Stimulated activated CD4-positive, alpha-beta T cell treated with anti-CD3 and anti-CD28 coated beads, TNF-alpha, amount 100 ng/mL, for 1 hour (primary cell): Measurements from ENCODE around the gene PHLDB3.
A peak's percentile ranks its signal among the peaks of the same experiment; 100 is the strongest.

Experiments used
- DNase-seq, 3 donors: peaks; one replicate each; pipeline ENCODE4 v3.0.0-alpha.2; 2020; ENCODE audit warnings: low read depth in 3 of 3, low spot score in 1 of 3

The PHLDB3 gene

DNA sequence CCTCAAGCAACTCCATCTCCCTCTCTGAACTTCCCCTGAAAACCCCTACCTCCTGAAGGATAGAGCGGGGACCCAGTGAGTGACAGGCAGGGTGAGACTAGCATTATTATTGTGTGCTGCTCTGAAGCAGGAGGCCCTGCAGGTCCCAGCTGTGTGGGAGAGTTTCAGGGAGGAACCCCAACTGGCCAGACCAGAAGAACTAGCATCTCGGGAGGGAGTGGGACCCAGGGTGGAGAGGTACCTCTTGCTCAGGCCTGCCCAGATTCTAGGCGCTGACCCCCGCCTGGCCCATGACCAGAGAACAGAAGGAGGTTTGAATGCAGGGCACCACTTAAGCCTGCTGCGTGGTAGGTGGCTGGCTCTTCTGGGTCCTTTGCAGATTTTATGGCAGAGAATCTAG is 33.5 kb downstream of the PHLDB3 start:
- DNase-seq = no peak

DNA sequence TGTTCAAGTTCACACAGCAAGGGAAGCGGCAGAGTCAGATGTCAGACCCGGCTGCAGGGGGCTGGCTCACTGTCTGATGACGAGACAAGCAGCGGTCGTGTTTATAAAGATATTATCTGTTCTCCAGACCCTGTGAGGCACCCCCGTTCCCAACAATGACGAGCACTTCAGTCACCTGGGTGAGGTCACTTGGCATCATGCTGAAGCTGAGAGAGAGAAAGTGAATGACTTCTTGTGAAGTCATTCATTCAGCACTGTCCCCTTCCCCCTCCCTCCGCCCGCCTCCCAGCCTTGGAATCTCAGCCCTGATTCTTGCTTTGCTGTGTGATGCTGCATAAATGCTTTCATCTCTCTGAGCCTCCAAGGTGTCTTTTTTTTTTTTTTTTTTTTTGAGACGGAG is 34.3 kb downstream of the PHLDB3 start:
- peak in 1 of 3 donors; percentile 12 for DNase-seq

DNA sequence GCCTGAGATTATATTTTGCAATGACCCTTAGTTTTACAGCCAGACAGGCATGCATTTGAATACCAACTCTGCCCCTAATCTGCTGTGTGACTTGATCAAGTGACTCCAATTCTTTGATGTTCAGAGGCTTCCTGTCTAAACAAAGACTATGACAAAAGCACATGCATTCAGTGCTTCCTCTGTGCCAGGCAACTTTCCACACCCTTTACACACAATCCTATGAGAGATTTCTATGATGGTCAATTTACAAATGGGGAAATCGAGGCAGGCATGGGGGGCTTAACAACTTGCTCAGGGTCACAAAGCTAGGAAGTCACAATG is 35.4 kb downstream of the PHLDB3 start:
- no peak for DNase-seq

DNA sequence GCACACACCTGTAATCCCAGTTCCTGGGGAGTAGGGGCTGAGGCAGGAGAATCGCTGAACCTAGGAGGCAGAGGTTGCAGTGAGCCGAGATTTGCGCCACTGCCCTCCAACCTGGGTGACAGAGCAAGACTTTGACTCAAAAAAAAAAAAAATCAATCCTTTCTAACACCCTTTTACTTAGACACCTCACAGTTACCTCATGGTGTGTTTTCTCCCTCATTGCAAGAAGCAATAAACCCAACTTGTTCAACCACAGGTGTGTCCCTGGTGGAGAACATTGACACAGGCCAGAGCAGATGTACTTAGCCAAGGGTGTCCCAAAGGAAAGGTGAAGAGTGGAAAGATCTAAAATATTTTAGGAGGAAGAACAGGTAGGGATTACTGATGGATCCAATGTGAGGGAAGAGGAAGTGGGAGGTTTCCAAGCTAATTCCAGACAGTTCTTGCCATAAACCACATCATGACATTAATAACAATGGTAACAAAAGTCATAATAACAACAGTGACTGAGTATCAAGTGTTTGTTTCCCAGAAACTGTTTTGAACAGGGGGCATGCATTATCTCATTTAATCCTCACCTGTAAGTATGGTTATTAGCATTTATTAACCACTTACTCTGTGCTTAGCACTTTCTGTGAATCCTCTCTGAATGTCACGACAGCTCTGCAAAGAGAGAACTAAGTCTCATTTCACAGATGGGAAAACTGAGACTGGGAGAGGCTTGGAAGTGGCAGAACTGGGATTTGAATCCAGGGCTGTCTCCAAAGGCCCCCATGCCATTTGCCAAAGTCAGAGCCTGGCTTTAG is 36.0 kb downstream of the PHLDB3 start:
- DNase-seq = no peak

- DNase-seq = no peak
Measured at GRCh38 chr19:43467730-43468129, 36.8 kb downstream of the PHLDB3 start.

GRCh38 chr19:43467276-43467675 is 37.3 kb downstream of the PHLDB3 start:
- no peak for DNase-seq

DNA sequence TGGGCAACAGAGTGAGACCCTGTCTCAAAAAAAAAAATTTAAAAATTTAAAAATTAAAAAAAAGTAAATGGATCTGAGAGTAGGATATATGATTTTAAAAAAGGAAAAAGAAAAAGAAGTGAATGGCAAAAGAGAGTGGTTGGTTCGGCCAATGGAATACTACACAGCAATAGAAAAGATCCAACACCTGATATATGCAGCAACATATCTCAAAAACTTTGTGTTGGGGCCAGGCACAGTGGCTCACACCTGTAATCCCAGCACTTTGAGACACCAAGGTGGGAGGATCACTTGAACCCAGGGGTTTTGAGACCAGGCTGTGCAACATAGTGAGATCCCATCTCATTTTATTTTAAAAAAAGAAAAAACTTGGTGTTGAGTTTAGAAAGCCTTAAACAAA is 37.8 kb downstream of the PHLDB3 start:
- no peak for DNase-seq

DNA sequence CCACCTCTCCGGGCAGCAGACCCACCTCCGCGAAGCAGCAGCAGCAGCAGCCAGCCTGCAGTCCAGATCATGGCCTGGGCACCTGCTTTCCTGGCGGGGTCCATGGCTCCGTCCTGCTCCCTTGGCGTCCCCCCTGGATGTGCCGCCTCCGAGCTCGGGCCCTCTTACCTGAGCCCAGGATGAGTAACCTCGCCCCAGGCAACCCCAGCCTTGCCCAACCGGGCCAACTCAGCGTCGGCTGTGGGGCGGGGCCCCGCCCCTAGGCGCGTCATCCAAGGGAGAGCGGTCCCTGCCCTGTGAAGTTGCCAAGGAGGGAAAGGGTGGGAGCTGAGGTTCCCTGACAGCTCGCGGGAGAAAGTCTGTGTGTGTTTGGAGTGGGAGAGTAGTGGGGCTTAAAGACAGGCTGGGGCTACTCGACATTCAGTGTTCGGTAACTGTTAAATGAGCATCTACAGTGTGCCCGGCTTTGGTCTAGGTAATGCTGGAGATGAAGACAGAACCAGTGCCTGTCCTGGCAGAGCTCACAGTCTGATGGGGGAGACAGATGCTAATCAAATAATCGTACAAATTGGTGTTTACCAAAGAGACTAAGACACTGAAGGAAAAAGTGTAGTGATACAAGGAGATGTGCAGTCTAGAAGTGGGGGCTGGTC is 39.0 kb downstream of the PHLDB3 start, which contains the start of gene LYPD3:
Gene LYPD3, minus strand, starts transcription at position 141 of the 653 bp plus-strand sequence. Its CDS starts 37 bp downstream, at position 104.
- no peak for DNase-seq

DNA sequence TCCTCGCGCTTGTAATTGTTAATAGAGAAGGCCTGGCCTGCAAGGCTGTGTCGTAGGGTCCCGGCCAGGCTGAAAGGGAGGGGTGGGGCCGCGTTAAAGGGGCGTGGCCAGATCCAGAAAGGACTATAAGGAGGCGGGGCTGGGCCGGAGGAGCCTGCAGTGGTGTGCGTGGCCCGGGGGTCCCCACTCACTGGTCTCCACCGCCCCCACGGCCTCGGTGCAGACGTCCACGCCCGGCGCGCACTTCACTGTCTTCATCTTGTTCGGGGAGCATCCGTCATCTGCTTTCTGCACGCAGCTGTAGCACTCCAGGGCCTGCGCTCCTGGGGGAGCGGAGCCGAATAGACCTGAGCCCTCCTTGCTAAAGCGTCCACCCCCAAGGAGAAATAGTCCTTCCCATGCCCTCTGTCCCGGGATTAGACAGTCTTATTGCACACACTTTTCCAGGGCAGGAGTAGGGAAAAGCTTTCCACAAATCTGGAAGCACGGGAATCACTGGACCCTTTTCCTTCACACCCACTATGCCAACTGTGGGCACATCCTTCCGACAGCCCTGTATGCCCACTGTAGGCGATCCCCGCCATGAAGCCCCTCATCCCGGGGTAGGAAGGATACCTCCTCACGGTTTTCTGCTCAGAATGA is 40.3 kb downstream of the PHLDB3 start:
- peak in 1 of 3 donors; percentile 63 for DNase-seq

GRCh38 chr19:43463381-43464133 is 41.0 kb downstream of the PHLDB3 start:
- peak; percentile 98 to 99 (median 99) for DNase-seq

- DNase-seq = no peak
Measured at GRCh38 chr19:43462785-43463380, 41.7 kb downstream of the PHLDB3 start.

GRCh38 chr19:43462383-43462782 is 42.2 kb downstream of the PHLDB3 start:
- no peak for DNase-seq

- DNase-seq = no peak
Measured at GRCh38 chr19:43461303-43461702, 43.2 kb downstream of the PHLDB3 start.

DNA sequence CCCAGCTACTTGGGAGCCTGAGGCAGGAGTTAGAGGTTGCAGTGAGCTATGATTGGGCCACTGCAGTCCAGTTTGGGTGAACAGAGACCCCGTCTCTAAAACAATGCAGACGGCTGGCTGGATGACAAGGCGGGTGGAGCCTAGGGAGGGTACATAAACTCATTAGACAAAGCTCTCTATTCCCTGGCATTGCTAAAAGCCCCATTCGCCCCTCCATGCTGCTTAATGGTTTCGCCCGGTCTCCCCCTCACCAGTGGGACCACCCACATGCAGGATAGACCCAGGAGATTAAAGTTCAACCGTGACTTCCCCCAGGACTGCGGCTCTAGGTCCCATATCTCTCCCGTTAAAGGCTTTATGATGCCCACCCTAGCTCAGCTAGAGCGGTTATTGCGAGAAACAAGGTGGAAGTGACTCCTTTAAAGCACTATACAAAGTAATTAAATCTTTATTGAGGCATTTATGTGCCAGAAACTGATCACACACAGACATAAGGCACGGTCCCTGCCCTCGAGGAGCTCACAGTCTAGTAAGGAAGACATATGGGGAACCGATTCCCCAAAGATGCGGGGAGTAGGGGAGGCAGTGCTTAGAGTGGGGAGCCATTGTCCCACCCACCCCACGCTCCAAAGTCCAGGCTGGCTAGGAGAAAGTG is 44.1 kb downstream of the PHLDB3 start:
- DNase-seq = no peak

DNA sequence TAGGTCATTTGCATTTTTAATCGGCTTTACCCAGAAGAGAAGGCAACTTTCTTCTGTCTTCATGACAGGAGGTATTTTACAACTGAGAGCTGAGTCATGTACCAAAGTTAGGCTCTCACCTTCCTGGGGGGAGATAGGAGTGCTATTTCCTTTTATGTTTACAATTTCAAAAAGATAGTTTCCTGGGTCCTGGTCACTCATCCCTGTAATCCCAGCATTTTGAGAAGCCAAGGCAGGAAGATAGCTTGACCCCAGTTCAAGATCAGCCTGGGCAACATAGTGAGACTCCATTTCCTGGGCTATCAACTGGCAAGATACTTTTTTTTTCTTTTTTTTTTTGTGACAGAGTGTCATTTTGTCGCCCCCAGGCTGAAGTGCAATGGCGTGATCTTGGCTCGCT is 46.7 kb downstream of the PHLDB3 start:
- DNase-seq = no peak

DNA sequence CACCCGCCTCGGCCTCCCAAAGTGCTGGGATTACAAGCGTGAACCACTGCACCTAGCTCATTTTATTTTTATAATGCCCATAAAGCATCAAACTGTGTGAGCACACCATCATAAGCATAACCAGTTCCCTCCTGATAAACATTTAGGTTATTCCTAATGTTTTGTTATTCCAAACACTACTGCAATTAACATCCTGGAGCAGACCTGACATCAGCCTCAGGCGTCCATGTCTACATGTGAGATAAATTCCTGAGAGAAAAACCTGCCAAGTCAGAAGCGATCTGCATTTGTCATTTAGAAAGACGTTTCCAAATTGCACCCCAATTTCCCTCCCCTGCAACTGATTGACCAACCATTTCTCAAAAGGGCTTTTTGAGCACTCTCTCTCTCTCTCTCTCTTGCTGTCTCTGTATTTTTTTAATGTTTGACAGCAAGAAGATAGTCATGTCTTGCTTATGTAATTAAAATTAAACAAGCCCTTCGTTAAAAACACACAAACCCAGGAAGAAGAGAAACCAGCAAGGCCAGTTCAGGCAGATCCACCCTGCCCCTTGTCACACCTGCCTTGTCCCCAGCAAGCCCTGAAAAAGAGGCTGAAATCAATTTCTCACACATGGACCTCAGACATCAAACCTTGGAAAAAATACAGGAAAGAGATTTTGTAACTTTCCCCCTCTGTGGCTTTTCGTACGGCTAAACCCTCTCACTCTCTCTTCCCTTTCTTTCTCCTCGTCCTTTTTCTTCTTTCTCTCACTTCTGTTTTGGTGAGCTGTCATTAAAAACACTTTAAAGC is 49.0 kb downstream of the PHLDB3 start:
- no peak for DNase-seq

DNA sequence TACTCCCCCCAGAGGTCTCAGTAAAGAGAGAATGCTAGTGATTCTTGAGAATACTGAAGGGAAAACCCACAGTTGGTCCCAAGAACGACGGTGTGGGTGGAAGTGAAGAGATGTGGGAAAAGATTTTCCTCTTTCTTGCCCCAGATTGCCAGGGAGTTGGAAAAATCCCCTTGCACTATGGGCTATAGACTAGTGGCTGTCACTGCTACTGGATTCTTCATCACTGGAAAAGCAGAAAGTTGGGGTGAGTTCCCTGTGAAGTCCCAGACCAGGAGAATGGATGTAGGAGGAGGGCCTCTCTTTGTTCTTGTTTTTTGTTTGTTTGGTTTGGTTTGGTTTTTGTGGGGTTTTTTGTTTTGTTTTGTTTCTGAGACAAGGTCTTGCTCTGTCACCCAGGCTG is 50.5 kb downstream of the PHLDB3 start:
- no peak for DNase-seq

DNA sequence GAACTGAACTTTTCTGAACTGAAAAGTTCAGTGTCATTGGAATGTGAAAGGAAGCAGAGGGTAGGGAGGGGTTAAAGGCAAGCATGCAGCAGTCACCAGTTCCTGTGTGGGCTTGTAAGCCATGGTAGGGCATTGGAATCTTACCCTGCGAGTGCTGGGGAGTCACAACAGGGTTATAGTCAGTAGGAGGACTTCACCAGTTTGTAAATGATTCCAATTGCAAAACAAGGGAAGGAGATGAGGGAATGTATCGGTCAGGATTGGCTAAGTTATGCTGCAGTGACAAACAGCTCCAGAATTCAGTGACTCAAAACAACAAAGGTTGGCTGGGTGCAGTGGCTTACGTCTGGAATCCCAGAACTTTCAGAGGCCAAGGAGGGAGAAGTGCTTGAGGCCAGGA is 52.0 kb downstream of the PHLDB3 start:
- DNase-seq = no peak

DNA sequence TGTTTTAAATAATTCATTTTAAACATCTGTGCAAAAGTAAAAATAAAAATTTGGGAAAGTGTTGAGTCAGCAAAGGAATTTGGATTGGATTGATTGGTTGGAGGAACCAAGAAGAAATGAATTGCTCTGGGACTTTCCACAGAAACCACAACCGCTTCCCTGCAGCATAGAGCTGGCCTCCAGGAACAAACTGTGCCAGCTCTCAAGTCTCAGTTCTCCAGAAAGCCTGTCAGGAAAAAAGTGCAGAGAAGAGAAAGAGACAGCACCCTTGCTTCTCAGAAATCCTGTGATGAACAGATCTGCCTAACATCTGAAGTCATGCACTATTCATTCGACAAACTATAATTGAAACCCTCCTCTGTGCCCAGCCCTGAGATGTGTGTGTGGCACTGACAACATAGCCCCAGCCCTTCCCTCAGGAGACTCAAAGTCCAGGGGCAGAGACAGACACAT is 54.0 kb downstream of the PHLDB3 start:
- DNase-seq = no peak

- no peak for DNase-seq
Measured at GRCh38 chr19:43447655-43448054, 56.9 kb downstream of the PHLDB3 start.
